NCI-H526 (cell line): ENCODE measurements around the gene ZCCHC14.
A peak's percentile ranks its signal among the peaks of the same experiment; 100 is the strongest.
"Not testable (repeated sequence)": the region's sequence is repeated elsewhere in the genome, so short reads cannot be mapped to it uniquely, and the experiment has no call there.

ENCODE experiments used
- DNase-seq, 2 experiments: peaks; one replicate each; lab custom pipeline; 2025; lab: John Stamatoyannopoulos, UW

ZCCHC14 gene

GRCh38 chr16:87409781-87410180 is 83.0 kb downstream of the ZCCHC14 start:
- DNase-seq = no peak

DNA sequence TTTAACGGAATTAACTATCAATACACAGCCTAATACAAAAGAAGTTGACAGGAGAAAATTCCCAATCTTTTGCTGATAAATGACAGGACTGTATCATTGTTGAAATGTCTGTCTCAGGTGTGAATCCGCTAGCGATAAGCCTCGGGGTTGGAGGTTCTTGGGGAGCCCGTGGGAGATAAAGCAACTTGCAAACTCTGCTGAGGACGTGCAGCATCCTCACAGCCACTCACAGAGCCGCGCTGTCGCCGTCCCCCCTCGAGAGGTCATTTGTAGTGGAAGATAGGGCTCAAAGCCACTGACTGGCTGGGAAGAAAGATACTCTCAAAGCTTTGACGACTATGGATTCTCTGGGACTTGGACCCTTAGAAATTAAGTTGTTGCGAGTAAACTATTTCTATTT is 83.7 kb downstream of the ZCCHC14 start:
- no peak for DNase-seq

GRCh38 chr16:87407511-87408112 is 85.2 kb downstream of the ZCCHC14 start:
- DNase-seq = no peak

- DNase-seq = no peak
These were observed 86.2 kb downstream of the ZCCHC14 start for GRCh38 chr16:87406495-87407088.

DNA sequence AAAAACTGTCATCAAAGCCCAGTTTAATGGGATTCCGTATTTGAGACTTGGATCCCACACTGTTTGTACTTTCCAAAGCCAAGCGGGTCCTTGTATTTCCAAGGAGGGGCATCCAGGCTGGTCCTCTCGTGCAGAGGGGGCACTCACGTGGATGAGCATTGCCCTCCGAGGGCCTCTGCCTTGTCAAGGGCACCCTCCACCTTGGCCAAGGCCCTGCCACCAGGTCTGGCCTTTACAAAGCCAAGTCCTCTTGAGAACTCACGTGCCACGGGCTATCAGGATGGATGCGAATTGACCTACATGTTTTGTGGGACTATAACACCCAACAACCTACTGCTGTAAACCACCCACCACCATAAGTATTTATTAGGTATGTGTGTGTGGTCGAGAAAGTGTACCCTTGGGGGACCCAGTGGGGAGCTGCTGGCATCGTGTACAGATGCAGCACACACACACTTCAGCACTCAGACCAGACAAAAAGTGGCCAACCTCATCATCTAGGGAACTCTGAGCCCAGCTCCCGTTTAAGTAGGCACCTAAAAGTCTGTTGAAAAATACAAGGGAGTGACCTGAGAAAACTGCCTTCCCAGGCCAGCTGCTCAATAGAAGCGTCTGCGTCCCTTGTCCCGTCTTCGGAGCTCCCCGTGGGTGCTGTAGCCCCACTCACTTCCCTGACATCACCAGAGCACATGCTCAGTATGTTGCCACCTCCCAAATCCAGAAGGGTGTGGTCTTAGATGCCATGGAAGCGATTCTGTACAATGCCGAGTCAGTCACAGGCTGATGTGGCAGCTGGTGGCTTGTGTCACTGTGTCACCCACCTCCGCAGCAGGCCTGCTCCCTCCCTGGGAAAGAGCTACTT is 87.8 kb downstream of the ZCCHC14 start:
- no peak for DNase-seq

GRCh38 chr16:87395181-87395842 is 97.5 kb downstream of the ZCCHC14 start:
- DNase-seq = no peak

DNA sequence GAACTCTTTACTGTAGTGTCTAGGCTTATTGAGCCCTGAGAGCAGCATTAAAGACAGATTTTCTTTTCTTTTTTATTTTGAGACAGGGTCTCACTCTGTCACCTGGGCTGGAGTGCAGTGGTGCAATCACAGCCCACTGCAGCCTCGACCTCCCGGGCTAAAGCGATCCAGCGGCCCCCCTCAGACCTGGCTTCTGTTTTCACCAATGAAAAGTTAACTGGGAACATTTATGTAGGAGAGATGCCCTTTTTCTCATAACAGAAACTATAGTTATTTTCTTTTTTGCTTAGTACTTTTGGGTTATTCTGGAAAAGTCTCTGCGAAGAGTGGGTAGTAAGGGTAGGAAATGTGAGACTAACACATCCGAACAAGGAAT is 99.2 kb downstream of the ZCCHC14 start:
- DNase-seq = no peak

- DNase-seq = peak; percentile 6 to 54
These were observed 99.8 kb downstream of the ZCCHC14 start for GRCh38 chr16:87392821-87393679.

DNA sequence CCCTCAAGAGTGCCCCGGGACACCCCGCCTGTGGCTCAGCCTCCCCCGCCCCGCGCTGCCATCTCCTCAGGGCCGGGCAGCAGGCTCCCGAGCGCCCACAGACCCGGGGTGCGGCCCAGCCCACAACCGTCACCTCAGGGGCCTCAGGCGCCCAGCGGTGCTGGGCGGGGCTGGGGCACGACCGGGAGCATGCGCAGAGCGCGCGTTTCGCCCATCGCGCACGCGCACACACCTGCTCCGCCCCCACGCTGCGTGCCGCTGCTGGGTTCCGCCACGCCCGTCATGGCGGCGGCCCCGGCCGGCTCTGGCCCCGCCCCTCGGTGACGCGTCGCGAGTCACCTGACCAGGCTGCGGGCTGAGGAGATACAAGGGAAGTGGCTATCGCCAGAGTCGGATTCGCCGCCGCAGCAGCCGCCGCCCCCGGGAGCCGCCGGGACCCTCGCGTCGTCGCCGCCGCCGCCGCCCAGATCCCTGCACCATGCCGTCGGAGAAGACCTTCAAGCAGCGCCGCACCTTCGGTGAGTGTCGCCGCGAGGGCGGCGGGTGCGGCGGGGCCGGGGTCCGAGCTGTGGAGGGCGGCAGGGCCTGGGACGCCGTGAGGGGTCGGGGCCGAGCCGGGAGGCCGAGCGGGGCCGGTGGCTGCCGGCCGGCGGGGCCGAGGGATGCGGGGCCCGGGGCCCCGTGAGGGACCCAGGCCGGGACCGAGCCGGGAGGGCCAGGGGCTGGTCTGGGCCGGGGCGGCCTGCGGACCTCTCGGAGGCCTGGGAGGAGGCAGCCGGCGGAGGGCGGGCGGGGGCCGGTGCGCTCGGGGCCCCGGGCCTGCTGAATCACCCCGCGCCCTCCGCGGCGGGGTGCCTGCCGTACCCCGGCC is 100.6 kb downstream of the ZCCHC14 start, which contains the start of gene MAP1LC3B:
Gene MAP1LC3B (plus strand): TSS at position 387 of the 871 bp plus-strand sequence. CDS start 92 bp downstream, at position 479.
- DNase-seq = peak; percentile 73 to 93

GRCh38 chr16:87391324-87391949 is 101.4 kb downstream of the ZCCHC14 start:
- DNase-seq = peak in 1 of 2 experiments; percentile 40

DNA sequence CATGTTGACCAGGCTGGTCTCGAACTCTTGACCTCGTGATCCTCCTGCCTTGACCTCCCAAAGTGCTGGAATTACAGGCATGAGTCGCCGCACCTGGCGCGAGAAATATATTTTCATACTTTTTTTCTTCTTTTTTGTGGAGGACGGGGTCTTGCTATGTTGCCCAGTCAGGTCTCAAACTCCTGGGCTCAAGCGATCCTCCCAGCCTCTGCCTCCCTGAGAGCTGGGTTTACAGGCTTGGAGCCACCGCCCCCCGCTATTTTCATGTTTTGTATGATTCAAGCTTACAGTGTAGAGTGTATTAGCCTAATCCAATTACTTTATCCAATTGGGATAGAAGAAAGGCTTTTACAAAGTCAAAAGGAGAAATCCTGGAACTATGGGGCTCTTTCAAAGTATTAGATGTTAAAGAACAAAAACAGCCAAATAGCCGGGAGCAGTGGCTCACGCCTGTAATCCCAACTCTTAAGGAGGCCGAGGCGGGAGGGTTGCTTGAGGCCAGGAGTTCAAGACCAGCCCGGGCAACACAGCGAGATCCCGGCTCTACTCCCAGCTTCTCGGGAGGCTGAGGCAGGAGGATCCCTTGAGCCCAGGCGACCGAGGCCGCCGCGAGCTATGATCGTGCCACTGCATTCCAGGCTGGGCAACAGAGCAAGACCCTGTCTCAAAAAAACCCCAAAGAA is 102.0 kb downstream of the ZCCHC14 start:
- DNase-seq = no peak

DNA sequence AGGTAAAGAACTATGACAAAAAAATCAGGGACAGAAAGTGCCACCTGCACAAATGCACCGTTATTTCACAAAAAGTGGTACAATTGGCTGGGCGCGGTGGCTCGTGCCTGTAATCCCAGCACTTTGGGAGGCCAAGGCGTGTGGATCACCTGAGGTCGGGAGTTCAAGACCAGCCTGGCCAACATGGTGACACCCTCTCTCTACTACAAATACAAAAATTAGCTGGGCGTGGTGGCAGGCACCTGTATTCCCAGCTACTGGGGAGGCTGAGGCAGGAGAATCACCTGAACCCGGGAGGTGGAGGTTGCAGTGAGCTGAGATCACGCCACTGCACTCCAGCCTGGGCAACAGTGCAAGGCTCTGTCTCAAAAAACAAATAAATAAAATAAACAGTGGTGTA is 102.9 kb downstream of the ZCCHC14 start:
- DNase-seq = not testable (repeated sequence)

DNA sequence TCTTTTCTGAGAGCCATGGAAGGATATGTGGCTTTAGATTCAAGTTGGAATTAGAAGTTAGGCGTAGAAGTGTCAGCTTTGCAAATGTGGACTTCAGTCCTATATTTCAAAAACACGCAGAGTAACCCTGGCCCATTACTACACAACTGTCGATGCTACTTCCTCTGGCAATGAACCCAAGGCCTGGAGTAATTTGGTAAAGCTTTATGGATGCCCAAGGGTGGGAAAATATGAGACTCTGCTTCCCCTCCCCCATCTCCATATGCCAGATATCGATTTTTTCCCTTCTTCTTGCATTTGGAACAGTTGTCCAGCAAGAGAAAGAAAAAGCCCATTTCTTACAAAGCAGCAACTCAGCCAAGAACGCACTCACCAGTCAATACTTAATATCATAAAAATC is 103.6 kb downstream of the ZCCHC14 start:
- no peak for DNase-seq

GRCh38 chr16:87388818-87389134 is 104.0 kb downstream of the ZCCHC14 start:
- DNase-seq = no peak

DNA sequence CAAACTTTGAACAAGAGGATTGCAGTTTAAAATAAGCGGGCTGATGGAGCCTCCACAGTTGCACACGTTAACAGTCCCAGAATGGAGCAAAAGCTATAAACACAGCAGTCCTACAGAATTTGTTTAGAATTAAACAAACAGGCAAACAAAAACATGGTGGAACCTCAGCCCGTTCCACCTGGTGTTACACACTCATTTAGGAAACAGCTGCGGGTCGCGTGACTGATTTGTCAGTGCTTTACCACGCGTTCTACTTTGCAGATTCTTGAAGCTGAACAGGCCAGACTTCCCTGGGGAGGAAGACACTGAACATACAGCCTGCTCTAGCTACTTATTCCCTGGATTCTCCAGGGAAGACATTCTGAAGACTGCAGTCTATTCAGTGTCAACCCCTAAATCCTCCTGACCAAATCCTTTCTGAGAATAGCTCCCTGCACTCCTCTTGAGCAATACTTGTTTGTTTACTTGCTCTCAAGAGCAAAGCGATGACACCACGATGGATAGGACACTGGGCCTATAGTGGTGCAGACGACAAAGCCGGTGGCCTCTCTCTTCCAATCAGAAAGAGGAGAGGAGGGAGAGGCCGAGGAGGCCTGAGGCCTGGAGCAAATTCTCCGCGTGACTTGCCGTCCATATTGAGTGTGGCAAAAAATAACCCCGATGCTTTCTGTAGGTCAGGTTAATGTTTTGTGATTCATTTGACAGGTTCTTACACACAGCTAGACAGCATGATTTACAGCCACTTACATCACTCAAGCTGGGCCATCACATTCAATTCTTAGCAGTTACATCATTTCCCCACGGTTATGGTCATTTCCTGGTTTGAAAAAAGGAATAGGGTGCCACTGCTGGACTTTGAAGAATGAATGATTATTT is 104.6 kb downstream of the ZCCHC14 start:
- peak; percentile 92 to 95 for DNase-seq

GRCh38 chr16:87384875-87385167 is 108.0 kb downstream of the ZCCHC14 start:
- not testable (repeated sequence) for DNase-seq

GRCh38 chr16:87384162-87384874 is 108.5 kb downstream of the ZCCHC14 start:
- peak in 1 of 2 experiments; percentile 80 for DNase-seq
